Activated CD8-positive, alpha-beta memory T cell treated with anti-CD3 and anti-CD28 coated beads, Interleukin-2, amount 50 U/mL, for 24 hours (primary cell): ENCODE results near the gene FRMD4A.
"Not testable (repeated sequence)": the region's sequence is repeated elsewhere in the genome, so short reads cannot be mapped to it uniquely, and the experiment has no call there.

ENCODE experiments used
- DNase-seq: peaks from one replicate; pipeline ENCODE4 v3.0.0-alpha.2; 2020; ENCODE audit errors: extremely low read depth

The FRMD4A gene

GRCh38 chr10:13950543-13950939, 380.2 kb downstream of the FRMD4A start:
- no peak for DNase-seq

DNA sequence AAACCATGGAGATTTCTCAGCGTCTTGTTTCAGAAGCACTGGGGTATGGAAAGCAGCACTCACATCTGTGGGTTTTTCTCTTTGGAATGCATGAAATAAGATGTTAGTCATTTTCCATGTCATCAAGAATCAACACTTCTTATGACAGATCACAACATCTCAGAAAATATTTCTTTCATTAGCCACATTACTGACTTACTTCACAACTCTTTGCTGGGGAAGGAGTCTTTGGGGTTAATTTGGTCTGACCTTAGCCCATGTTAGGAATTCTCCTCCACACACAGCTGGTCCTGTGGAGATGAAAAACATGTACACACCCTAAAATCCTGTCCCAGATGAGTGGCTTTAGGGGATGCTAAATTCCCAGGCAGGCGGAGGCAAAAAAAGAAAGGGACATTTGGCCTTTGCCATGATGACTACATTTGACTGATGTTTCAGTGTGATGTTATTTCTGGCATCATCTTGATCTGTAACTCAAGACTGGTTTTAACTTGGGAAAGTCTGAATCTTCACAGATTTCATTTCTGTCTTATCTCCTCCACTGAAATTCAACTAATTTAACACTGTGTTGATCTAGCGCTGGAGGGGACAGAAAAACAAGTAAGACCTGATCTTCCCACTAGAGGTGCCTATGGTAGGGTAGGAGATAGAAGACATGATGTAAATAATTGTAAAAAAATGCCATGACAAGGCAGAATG, 380.7 kb downstream of the FRMD4A start:
- DNase-seq, result no peak

GRCh38 chr10:13946209-13946460, 384.6 kb downstream of the FRMD4A start:
- DNase-seq, result no peak

DNA sequence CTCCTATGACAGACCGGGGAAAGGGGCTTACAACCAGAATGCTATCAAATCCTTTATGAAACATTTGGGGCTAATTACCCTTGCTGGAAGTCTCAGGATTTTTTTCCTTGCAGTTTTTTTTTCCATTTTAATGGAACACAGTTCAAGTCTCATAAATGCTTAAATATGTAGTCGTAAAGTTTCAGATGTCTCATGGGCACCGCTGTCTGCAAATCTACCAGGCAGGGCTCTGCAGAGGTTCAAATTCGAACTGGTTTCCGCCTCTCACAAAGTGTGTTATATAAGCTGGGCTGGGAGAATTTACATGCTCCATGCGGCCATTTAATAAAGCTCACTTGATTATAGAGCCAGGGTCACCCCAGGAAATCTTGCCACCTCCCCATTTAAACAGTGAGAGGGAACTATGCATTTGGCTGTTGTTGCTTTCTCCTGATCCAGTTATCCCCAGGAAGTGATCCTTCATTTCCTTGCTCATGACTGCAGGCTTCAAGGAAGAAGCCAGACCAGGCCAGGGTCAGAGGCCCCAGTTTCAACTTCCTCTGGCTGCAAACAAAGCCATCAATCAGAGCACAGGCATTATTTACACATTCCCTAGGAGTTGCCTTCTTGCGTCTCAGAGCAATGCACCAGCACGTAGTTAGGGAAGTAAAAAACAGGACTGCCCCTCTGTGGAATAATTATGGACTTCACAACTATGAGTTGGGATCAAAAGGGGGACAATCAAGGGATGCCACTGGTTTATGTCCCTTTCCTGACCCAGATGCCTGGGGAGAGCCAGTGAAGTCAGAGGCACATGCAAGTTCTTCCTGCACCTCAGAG, 385.1 kb downstream of the FRMD4A start:
- no peak for DNase-seq

DNA sequence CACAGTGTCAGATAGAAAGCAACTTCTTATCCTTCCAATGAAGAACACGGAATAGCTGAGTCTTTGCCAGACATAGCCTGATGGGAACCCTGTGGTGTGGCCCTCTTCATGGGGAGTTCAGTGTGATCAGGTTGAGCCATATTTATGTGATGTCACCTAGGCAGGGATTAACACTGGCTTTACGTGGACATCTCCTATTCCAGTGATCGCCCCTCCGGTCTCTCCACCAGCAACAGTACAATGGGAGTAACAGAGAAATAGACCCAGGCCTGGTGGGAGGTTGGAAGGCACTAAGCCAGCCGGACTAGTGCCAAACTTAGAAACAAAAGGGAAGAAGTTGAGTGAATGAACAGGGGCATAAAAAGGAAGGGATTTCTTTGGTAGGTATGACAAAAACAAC, 385.9 kb downstream of the FRMD4A start:
- DNase-seq, result no peak

DNA sequence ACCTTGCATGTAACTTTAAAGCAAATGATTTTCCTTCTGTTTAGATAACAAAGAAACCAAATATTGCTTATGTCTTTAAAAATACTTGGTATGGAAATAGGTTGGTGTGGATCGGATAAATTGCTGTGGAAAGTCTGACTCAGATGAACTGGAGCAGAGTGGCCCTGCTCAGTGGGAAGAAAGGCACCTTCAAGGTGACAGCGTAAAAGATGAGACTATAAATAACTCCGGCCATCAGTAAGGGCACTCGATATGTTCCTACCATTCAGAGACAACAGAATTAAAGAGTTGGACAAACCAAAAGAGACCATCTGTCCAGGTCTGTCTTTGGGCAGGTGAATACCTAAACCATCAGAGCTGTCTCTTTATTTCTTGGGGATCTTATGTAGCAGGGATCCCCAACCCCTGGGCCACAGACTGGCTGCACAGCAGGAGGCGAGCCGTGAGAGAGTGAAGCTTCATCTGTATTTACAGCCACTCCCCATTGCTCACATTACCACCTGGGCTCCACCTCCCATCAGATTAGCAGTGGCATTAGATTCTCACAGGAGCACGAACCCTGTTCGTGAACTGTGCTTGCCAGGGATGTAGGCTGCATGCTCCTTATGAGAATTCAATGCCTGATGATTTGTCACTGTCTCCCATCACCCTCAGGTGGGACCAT, 386.9 kb downstream of the FRMD4A start:
- no peak for DNase-seq

DNA sequence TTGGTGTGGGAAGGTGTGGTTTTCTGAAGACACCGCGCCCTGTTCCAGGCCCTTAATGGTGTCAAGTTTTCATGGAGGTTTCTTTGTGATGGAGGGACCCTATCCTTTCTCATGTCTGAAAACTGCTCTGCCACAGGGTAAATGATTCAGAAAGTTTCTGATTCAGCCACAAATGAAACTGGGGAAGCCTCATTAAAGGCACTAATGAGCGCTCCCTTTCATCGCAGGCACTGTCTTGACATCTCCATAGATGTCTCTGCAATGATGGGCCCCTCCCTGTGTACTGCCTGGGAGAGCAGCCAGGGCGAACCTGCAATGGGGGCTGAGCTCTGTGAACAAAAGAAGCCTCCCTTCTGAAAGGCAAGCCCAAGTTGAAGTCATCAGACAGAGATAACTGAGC, 388.7 kb downstream of the FRMD4A start:
- DNase-seq, result no peak

DNA sequence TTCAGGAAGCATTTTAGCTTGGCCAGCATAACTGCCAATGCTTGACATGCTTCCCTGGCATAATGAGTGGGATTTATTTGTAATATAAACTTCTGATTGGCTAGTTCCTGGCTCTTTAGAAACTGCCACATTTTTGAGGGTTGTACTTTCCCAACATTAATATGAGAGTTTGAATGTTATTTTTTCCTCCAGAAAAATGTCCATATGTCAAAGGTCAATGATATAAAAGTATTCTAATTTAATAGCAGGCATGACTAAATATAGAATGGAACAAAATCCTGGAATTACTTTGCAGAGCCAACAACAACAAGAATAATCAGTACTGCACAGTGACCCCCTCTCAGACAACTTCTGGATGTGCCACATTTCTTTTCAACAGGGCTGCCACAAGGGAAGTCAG, 391.3 kb downstream of the FRMD4A start:
- no peak for DNase-seq

GRCh38 chr10:13938950-13939349, 391.8 kb downstream of the FRMD4A start:
- no peak for DNase-seq

GRCh38 chr10:13936826-13937225, 393.9 kb downstream of the FRMD4A start:
- no peak for DNase-seq

- no peak for DNase-seq
These were observed 400.6 kb downstream of the FRMD4A start for GRCh38 chr10:13930120-13930519.

DNA sequence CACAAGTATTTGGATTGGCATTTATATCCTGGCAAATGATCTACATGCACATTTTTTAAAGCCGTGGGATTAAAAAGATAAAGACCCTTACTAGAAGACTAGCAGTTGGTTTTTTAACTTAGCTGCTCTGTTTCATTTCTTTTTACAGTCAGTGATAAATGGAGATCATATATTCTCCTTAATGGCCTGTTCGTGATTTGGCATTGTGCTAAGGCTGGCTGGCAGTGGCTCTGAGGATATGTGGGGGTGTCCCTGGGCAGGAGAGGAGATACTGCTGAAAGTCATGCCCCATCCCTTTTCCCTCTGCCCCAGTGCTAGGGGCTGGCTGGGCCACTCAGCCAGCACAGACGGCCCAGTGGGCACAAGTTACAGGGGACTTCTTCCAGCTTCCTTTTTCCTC, 402.3 kb downstream of the FRMD4A start:
- no peak for DNase-seq

DNA sequence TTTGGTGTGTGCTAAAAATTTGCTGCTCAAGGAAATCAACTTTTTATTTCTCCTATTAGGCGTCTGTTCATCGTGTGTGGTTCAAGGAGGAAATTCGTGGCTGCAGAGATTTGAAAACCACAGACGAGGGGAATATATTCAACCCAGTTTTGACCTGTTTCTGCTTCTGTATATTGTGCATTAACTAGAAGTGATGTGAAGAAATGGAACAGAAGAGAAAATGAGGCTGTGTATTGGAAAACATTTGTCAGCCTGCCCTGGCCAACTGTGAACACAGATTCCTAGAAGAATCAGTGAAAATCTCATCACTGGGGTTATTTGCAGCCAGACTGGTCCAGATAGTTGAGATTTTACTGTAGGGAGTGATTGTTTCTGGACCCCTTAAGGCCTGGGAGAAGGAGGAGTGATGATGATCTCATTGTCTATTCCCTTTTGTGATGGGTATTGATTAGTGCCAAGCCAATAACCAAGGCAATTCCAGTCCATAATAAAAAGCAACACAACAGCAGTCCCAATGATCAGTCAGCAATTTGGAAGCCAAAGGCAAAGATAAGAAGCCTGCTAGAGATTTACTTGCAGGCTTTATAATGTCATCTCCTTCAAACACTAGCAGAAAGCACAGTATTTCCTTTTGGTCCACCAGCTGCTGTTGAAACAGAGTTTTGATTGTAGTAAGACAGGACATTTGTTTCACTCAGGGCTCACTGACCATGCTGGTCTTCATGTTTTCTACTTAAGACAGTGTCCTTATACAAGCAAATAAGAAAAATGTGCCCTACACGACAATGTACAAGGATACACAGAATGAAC, 404.5 kb downstream of the FRMD4A start:
- DNase-seq, result no peak

- DNase-seq, result no peak
These were observed 406.5 kb downstream of the FRMD4A start for GRCh38 chr10:13924040-13924725.

GRCh38 chr10:13922586-13922985, 408.1 kb downstream of the FRMD4A start:
- DNase-seq, result no peak

- no peak for DNase-seq
These were observed 408.8 kb downstream of the FRMD4A start for GRCh38 chr10:13921941-13922340.

DNA sequence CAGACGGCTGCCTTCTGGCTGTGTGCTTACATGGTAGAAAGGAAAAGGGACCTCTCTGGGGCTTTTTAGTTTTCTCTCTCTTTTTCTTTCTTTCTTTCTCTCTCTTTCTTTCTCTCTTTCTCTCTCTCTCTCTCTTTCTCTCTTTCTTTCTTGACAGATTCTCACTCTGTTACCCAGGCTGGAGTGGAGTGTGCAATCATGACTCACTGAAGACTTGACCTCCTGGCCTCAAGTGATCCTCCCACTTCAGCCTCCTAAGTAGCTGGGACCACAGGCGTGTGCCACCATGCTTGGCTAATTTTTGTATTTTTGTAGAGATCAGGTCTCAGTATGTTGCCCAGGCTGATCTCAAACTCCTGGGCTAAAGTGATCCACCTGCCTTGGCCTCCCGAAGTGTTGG, 409.6 kb downstream of the FRMD4A start:
- DNase-seq, result not testable (repeated sequence)

- DNase-seq, result no peak
These were observed 410.3 kb downstream of the FRMD4A start for GRCh38 chr10:13920465-13920864.

DNA sequence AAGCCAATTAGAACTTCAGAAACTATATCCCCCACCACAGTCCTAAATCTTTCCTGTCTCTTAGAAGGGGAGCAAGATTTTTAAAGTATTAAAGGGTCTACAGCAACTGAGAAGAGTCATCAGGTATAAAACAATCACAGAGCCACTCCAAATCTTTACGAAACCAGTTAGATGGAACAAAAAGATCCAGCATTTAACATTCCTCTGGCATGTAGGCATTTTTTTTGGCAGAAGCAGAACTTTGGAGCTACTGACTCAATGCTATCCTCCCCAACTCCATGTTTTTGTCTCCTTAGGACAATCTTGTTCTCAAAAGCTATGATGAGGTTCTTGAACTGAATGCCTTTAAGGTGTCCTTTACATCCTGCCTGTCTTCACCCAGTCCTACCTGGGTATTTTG, 410.7 kb downstream of the FRMD4A start:
- DNase-seq, result no peak

DNA sequence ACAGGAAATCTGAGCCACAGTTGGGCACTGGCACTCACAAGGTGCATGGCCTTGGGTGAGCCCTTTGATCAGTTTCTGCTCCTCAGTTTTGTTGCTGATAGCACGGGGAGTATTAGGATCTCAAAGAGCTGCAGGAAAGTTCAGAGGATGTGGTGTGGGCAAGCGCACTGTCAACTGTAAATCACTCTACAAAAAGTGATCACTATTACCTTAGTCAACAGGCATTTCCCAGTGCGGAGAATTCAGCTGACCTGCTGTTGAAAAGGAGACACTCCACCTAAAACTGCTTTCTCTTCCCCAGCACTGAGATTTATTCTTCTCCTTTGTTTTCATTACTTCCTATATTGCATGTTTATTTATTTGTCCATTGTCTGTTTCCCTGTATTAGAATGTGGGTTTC, 412.9 kb downstream of the FRMD4A start:
- DNase-seq, result no peak

- DNase-seq, result no peak
These were observed 414.3 kb downstream of the FRMD4A start for GRCh38 chr10:13916384-13916947.
